SK-N-SH (cell line): ENCODE results near the gene ESYT1.

Source experiments
- EZH2phosphoT487 ChIP-seq: fragments of 200-600 bp; sonication (generic); IDR thresholded peaks from 2 replicates; pipeline ENCODE4 v1.6.1; 2017; ENCODE audit warnings: low read depth, mixed run types, mild to moderate bottlenecking, antibody characterized with exemption, moderate library complexity, borderline replicate concordance
- GABPA ChIP-seq: IDR thresholded peaks from 2 replicates; pipeline ENCODE4 v1.4.0; 2012; ENCODE audit warnings: low read depth, mild to moderate bottlenecking
- RAD21 ChIP-seq: IDR thresholded peaks from 2 replicates; pipeline ENCODE4 v1.6.1; 2012; ENCODE audit warnings: mild to moderate bottlenecking, low read length
- RCOR1 ChIP-seq: fragments of 150-350 bp; IDR thresholded peaks from 2 replicates; pipeline ENCODE4 v1.6.1; 2017; ENCODE audit warnings: antibody characterized with exemption, low read length
- TF ChIP-seq, protein P1 (sequence below): fragments of 200-600 bp; sonication (generic); IDR thresholded peaks from 2 replicates; pipeline ENCODE4 v1.6.1; 2017; ENCODE audit warnings: antibody characterized with exemption, mild to moderate bottlenecking, moderate library complexity
- TF ChIP-seq, protein P2 (sequence below): IDR thresholded peaks from 2 replicates; pipeline ENCODE4 v1.4.0; 2012; ENCODE audit warnings: low read depth

DNA sequence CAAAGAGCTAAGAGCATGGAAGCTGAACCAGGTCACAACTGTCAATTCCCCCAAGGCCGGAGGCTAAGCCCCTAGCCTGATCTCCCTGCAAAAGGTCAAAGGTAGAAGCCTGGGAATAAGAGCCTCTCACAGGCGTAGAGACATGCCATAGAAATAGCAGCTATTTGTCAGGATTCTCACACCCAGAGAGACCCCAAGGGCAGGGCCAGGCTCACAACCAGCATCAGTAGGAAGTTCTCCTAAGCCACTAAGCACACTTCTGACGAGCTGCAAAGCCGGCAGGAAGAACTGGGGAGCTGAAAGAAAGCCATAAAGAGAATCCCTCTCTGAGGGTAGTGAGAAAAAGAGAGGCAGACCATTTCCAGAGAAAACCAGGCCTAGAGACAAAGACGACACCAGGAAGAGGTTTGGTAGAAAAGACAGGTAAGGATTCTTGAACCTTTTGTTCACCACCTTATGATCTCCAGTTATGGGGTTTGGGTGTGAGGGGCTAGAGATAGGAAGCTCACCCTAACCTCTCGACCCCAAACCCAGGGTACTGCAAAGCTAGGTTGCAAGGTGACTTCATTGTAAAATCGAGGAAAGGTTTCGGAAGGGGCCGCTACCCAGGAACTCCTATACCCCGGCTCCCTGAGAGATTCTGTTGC is 60.2 kb downstream of the ESYT1 start:
- TF ChIP-seq, protein P1, sequence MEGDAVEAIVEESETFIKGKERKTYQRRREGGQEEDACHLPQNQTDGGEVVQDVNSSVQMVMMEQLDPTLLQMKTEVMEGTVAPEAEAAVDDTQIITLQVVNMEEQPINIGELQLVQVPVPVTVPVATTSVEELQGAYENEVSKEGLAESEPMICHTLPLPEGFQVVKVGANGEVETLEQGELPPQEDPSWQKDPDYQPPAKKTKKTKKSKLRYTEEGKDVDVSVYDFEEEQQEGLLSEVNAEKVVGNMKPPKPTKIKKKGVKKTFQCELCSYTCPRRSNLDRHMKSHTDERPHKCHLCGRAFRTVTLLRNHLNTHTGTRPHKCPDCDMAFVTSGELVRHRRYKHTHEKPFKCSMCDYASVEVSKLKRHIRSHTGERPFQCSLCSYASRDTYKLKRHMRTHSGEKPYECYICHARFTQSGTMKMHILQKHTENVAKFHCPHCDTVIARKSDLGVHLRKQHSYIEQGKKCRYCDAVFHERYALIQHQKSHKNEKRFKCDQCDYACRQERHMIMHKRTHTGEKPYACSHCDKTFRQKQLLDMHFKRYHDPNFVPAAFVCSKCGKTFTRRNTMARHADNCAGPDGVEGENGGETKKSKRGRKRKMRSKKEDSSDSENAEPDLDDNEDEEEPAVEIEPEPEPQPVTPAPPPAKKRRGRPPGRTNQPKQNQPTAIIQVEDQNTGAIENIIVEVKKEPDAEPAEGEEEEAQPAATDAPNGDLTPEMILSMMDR = no peak
- TF ChIP-seq, protein P2, sequence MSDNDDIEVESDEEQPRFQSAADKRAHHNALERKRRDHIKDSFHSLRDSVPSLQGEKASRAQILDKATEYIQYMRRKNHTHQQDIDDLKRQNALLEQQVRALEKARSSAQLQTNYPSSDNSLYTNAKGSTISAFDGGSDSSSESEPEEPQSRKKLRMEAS = no peak
- TF ChIP-seq EZH2phosphoT487 (no peak), RAD21 (no peak), RCOR1 (no peak), GABPA (no peak)
